Middle frontal gyrus (tissue), 1 donor: ENCODE data around the gene PCDH1.
"Not testable (repeated sequence)": the region's sequence is repeated elsewhere in the genome, so short reads cannot be mapped to it uniquely, and the experiment has no call there.

Source experiments
- DNase-seq: peaks from one replicate; pipeline ENCODE4 v3.0.0-alpha.2; 2015; ENCODE audit warnings: low spot score; ENCODE audit errors: extremely low spot score

The PCDH1 gene

GRCh38 chr5:141834331-141834730, 43.9 kb downstream of the PCDH1 start:
- DNase-seq = no peak

- no peak for DNase-seq
Observed at GRCh38 chr5:141832131-141832530, 46.1 kb downstream of the PCDH1 start.

GRCh38 chr5:141828162-141828561, 50.0 kb downstream of the PCDH1 start:
- no peak for DNase-seq

- DNase-seq = no peak
Observed at GRCh38 chr5:141826674-141827073, 51.5 kb downstream of the PCDH1 start.

GRCh38 chr5:141825791-141826560, 52.2 kb downstream of the PCDH1 start:
- DNase-seq = no peak

- DNase-seq = no peak
Observed at GRCh38 chr5:141825241-141825671, 53.0 kb downstream of the PCDH1 start.

- no peak for DNase-seq
Observed at GRCh38 chr5:141824717-141825116, 53.5 kb downstream of the PCDH1 start.

GRCh38 chr5:141823056-141823455, 55.2 kb downstream of the PCDH1 start:
- no peak for DNase-seq

- no peak for DNase-seq
Observed at GRCh38 chr5:141822144-141822543, 56.1 kb downstream of the PCDH1 start.

- peak; percentile 76 for DNase-seq
Observed at GRCh38 chr5:141821430-141821925, 56.7 kb downstream of the PCDH1 start.

GRCh38 chr5:141820686-141821085, 57.5 kb downstream of the PCDH1 start:
- DNase-seq = not testable (repeated sequence)

- no peak for DNase-seq
Observed at GRCh38 chr5:141817631-141818030, 60.6 kb downstream of the PCDH1 start.

GRCh38 chr5:141816598-141817399, 61.4 kb downstream of the PCDH1 start:
- DNase-seq = no peak

- no peak for DNase-seq
Observed at GRCh38 chr5:141815796-141816180, 62.4 kb downstream of the PCDH1 start.

- DNase-seq = no peak
Observed at GRCh38 chr5:141815051-141815795, 63.0 kb downstream of the PCDH1 start.

- DNase-seq = no peak
Observed at GRCh38 chr5:141814064-141814964, 63.9 kb downstream of the PCDH1 start.

- DNase-seq = no peak
Observed at GRCh38 chr5:141812512-141812911, 65.7 kb downstream of the PCDH1 start.

GRCh38 chr5:141811287-141812155, 66.7 kb downstream of the PCDH1 start:
- DNase-seq = no peak

- no peak for DNase-seq
Observed at GRCh38 chr5:141810702-141811101, 67.5 kb downstream of the PCDH1 start.
